IMR-90 (cell line): ENCODE measurements around the gene PIP4K2A. TPM values are rescaled to one million over a fixed set of nuclear protein-coding genes. Genes with fewer than 3 reads are reported as not detected.

Source experiments
- ATAC-seq: fragments of 200-7000 bp; cut with Tn5 transposase; 2 replicates; pipeline ENCODE4 v1.9.1; 2020; ENCODE audit warnings: low read depth, mild to moderate bottlenecking, moderate library complexity
- BruUV-seq: library from RNA; stranded (reverse); fragments of 400-500 nt; replicated peaks from 2 replicates; lab custom pipeline; 2021; lab: Mats Ljungman, UMichigan
- CTCF ChIA-PET: fragments of 300-600 bp; formaldehyde crosslinking; extraction: SDS; loops from one replicate; lab custom pipeline; 2021; ENCODE audit warnings: antibody characterized with exemption; lab: Yijun Ruan, JAX
- POLR2A ChIA-PET: fragments of 300-600 bp; sonication (Branson Sonifier 250); formaldehyde crosslinking; loops from one replicate; lab custom pipeline; 2022; ENCODE audit warnings: antibody characterized with exemption; ENCODE audit not compliant: unreplicated experiment; lab: Charles Lee
- DNase-seq: peaks from one replicate; pipeline ENCODE4 v3.0.0; 2013
- H2AFZ ChIP-seq: replicated peaks from 2 replicates; pipeline ENCODE3; 2013; ENCODE audit warnings: low read length, mild to moderate bottlenecking; ENCODE audit not compliant: poor library complexity
- H2AK5ac ChIP-seq: 2 replicates; pipeline ENCODE4 v1.6.1; 2013; ENCODE audit warnings: low read depth, low read length, inconsistent platforms
- H2AK9ac ChIP-seq: replicated peaks from 2 replicates; pipeline ENCODE3; 2013; ENCODE audit warnings: mild to moderate bottlenecking, low read depth, low read length, moderate library complexity; ENCODE audit not compliant: poor library complexity
- H2BK120ac ChIP-seq: 2 replicates; pipeline ENCODE4 v1.6.1; 2013; ENCODE audit warnings: low read depth, low read length, inconsistent platforms
- H2BK15ac ChIP-seq: 3 replicates; pipeline ENCODE4 v1.6.1; 2013; ENCODE audit warnings: low read depth, low read length, inconsistent platforms
- H2BK20ac ChIP-seq: 2 replicates; pipeline ENCODE4 v1.6.1; 2013; ENCODE audit warnings: low read depth, mild to moderate bottlenecking, inconsistent platforms, low read length, moderate library complexity
- H2BK5ac ChIP-seq: 2 replicates; pipeline ENCODE4 v1.6.1; 2013; ENCODE audit warnings: mild to moderate bottlenecking, low read depth, low read length, inconsistent platforms; ENCODE audit not compliant: poor library complexity, severe bottlenecking
- H3K14ac ChIP-seq: replicated peaks from 2 replicates; pipeline ENCODE4 v1.6.1; 2013; ENCODE audit warnings: low read depth, low read length, inconsistent platforms
- H3K18ac ChIP-seq: 2 replicates; pipeline ENCODE4 v1.6.1; 2013; ENCODE audit warnings: low read depth, low read length, control low read depth
- H3K23ac ChIP-seq: 2 replicates; pipeline ENCODE4 v1.6.1; 2013; ENCODE audit warnings: low read depth, low read length, inconsistent platforms
- H3K27ac ChIP-seq: 2 replicates; pipeline ENCODE4 v1.5.1; 2013; ENCODE audit warnings: mild to moderate bottlenecking, control low read depth, low read length; ENCODE audit not compliant: insufficient read depth
- H3K27me3 ChIP-seq: 2 replicates; pipeline ENCODE4 v1.6.1; 2013; ENCODE audit warnings: low read length; ENCODE audit not compliant: control insufficient read depth, insufficient read depth
- H3K36me3 ChIP-seq: 2 replicates; pipeline ENCODE4 v1.6.1; 2013; ENCODE audit warnings: low read length, mixed read lengths; ENCODE audit not compliant: control insufficient read depth, insufficient read depth
- H3K4ac ChIP-seq: 2 replicates; pipeline ENCODE4 v1.6.1; 2013; ENCODE audit warnings: low read depth, low read length, inconsistent platforms
- H3K4me1 ChIP-seq: 2 replicates; pipeline ENCODE4 v1.6.1; 2013; ENCODE audit warnings: low read length, mixed read lengths; ENCODE audit not compliant: control insufficient read depth, insufficient read depth
- H3K4me2 ChIP-seq: 2 replicates; pipeline ENCODE4 v1.6.1; 2013; ENCODE audit warnings: low read depth, mild to moderate bottlenecking, control low read depth, low read length, moderate library complexity
- H3K4me3 ChIP-seq: 2 replicates; pipeline ENCODE4 v1.5.1; 2013; ENCODE audit warnings: low read depth, mild to moderate bottlenecking, control low read depth, low read length, moderate library complexity; ENCODE audit not compliant: insufficient read depth
- H3K56ac ChIP-seq: 2 replicates; pipeline ENCODE4 v1.6.1; 2013; ENCODE audit warnings: low read length, inconsistent platforms; ENCODE audit not compliant: insufficient read depth; ENCODE audit errors: extremely low read depth
- H3K79me1 ChIP-seq, 2 experiments: 2 replicates each; pipeline ENCODE4 v1.6.1; 2013; ENCODE audit warnings: low read length in 2 of 2, inconsistent platforms in 1 of 2, low read depth in 1 of 2
- H3K9ac ChIP-seq: 2 replicates; pipeline ENCODE4 v1.6.1; 2013; ENCODE audit warnings: low read depth, low read length, control low read depth
- H3K9me1 ChIP-seq: 2 replicates; pipeline ENCODE4 v1.6.1; 2013; ENCODE audit warnings: low read length, inconsistent platforms; ENCODE audit not compliant: insufficient read depth
- H3K9me3 ChIP-seq: 2 replicates; pipeline ENCODE4 v1.6.1; 2013; ENCODE audit warnings: low read length; ENCODE audit not compliant: control insufficient read depth, insufficient read depth
- H4K20me1 ChIP-seq: 2 replicates; pipeline ENCODE4 v1.6.1; 2013; ENCODE audit warnings: low read length, inconsistent platforms; ENCODE audit not compliant: insufficient read depth
- H4K5ac ChIP-seq: 2 replicates; pipeline ENCODE4 v1.6.1; 2013; ENCODE audit warnings: mild to moderate bottlenecking, low read depth, low read length, control low read depth
- H4K8ac ChIP-seq, 2 experiments: 2 replicates each; pipeline ENCODE4 v1.6.1; 2013; ENCODE audit warnings: low read depth in 2 of 2, low read length in 2 of 2, control low read depth in 1 of 2, inconsistent platforms in 1 of 2
- H4K91ac ChIP-seq: 2 replicates; pipeline ENCODE4 v1.6.1; 2013; ENCODE audit warnings: low read depth, low read length, inconsistent platforms; ENCODE audit not compliant: insufficient read depth
- SMC3 ChIP-seq: fragments of 150-350 bp; IDR thresholded peaks from 2 replicates; pipeline ENCODE4 v1.6.1; 2016; ENCODE audit warnings: low read depth, mild to moderate bottlenecking, antibody characterized with exemption, low read length, moderate library complexity
- WGBS, 2 experiments: methylation state at CpG; one replicate each; pipeline versions ENCODE4 v1.1.5 to v1.1.7; 2013; ENCODE audit warnings: missing lambda C conversion rate in 2 of 2; ENCODE audit not compliant: insufficient read length in 1 of 2; ENCODE audit errors: extremely low coverage in 2 of 2; 5-methylcytosine and 5-hydroxymethylcytosine counted together
- dilution Hi-C: fragments of 300-500 bp; cut with HindIII; formaldehyde crosslinking; loops from one replicate; pipeline ENCODE4 v1.14.3; 2018; ENCODE audit warnings: low sequenced_read_pairs; ENCODE audit not compliant: unreplicated experiment
- in situ Hi-C: fragments of 300-500 bp; cut with MboI; formaldehyde crosslinking; loops from 3 replicates; pipeline ENCODE4 v1.14.3; 2019; ENCODE audit warnings: low sequenced_read_pairs, inconsistent platforms, mixed read lengths
- intact Hi-C: fragments of 100-400 bp; cut with micrococcal nuclease; formaldehyde crosslinking; loops from 2 replicates; pipeline ENCODE4 v1.10.0; 2022
- polyA plus RNA-seq, 3 experiments: library from polyadenylated mRNA; depleted of rRNA; stranded (reverse); fragments of >200 nt; gene quantifications; 2 replicates each; pipeline ENCODE4 v1.2.3, GENCODE V29; 2012; ENCODE audit warnings: low replicate concordance in 1 of 3
- total RNA-seq: library from RNA; depleted of rRNA; stranded (reverse); fragments of >200 nt; gene quantifications from 2 replicates; pipeline ENCODE4 v1.2.3, GENCODE V29; 2012

Gene PIP4K2A
- total and polyA plus RNA-seq, 2 of the 4 experiments (the other 2 are of a cell fraction), result 9.8 to 18.1 TPM

DNA sequence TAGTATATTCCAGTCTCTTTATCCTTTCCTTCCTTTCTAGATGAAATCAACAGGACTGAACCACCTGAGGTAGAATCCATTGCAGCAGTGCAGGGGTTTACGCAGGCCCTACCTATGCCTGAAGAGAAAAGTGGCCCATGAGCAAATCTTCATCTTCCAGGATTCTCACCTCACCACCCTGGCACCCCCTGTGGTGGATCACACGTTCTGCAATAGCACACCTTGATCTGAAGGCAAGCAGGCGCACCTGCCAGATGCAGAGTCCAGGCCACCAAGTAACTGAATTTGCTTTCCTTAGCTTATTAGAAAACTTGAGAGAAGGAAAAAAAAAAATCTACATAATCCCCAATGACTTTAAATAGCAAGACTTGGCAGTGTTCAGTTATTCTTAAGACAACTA, 121.4 kb downstream of the PIP4K2A start:
- no peak overlapping the region for H3K9ac ChIP-seq
- dilution Hi-C loops, result no loop called here
- no peak overlapping the region for H3K14ac ChIP-seq
- no peak overlapping the region for H4K91ac ChIP-seq
- H3K4ac ChIP-seq, result no peak overlapping the region; the same call in 1 of the 2 replicates
- H2AK9ac ChIP-seq, result no peak overlapping the region
- H3K4me3 ChIP-seq, result no peak overlapping the region
- no peaks in the 10 kb centered on the region for H3K9me3 ChIP-seq
- no peak overlapping the region for H3K23ac ChIP-seq
- no peak overlapping the region for H2BK120ac ChIP-seq
- POLR2A ChIA-PET, result no interaction called here
- CTCF ChIA-PET, result no interaction called here
- H2AK5ac ChIP-seq, result no peak overlapping the region
- peaks cover 8% of the 10 kb centered on the region for H3K4me1 ChIP-seq
- in situ Hi-C loops, result loop anchor here (25.0 kb wide), 1 partner anchor 219 kb away; no protein-coding TSS in a partner anchor
- H3K36me3 ChIP-seq, result peaks cover 9% of the 10 kb centered on the region
- H2BK5ac ChIP-seq, result no peak overlapping the region
- H3K79me1 ChIP-seq, result peaks cover 13 to 25% of the 10 kb centered on the region in 2 experiments
- no peak overlapping the region for H2BK15ac ChIP-seq
- no TSS peak for BruUV-seq
- H3K27ac ChIP-seq, result no peak overlapping the region
- no peak overlapping the region for H4K8ac ChIP-seq
- no peak overlapping the region for H4K5ac ChIP-seq
- no peak for TF ChIP-seq SMC3
- no peak overlapping the region for H3K4me2 ChIP-seq
- no peak overlapping the region for H2AFZ ChIP-seq
- no CpG with 5 or more reads among the region's 3 CpGs for WGBS, 2 experiments
- H3K9me1 ChIP-seq, result peaks cover 10% of the 10 kb centered on the region
- ATAC-seq (no peak), DNase-seq (no peak)
- H2BK20ac ChIP-seq, result no peak overlapping the region
- no peak overlapping the region for H3K56ac ChIP-seq
- H3K18ac ChIP-seq, result no peak overlapping the region
- intact Hi-C loops, result loop anchor here (10.0 kb wide), 1 partner anchor 222 kb away; no protein-coding TSS in a partner anchor
- no peaks in the 10 kb centered on the region for H3K27me3 ChIP-seq
- no peaks in the 10 kb centered on the region for H4K20me1 ChIP-seq
